AG09319 (cell line): ENCODE data around the gene ARCN1.

Experiments
- DNase-seq: peaks from one replicate; pipeline ENCODE4 v3.0.0-alpha.2; 2010; ENCODE audit warnings: low read depth; ENCODE audit errors: extremely low read depth
- CTCF ChIP-seq: IDR thresholded peaks from 2 replicates; pipeline ENCODE4 v1.5.1; 2011; ENCODE audit warnings: low read depth, mild to moderate bottlenecking, inconsistent platforms, low read length, moderate library complexity

ARCN1 gene

GRCh38 chr11:118532852-118533768, 39.1 kb upstream of the ARCN1 start:
- TF ChIP-seq CTCF: no peak

GRCh38 chr11:118533769-118534729, 38.2 kb upstream of the ARCN1 start:
- DNase-seq: no peak
- no peak for TF ChIP-seq CTCF

More at GRCh38 chr11:118532852-118533768, 39.1 kb upstream of the ARCN1 start:
- no peak for DNase-seq

- DNase-seq: no peak
- no peak for TF ChIP-seq CTCF
Observed at GRCh38 chr11:118535261-118535660, 36.9 kb upstream of the ARCN1 start.

GRCh38 chr11:118536726-118537125, 35.5 kb upstream of the ARCN1 start:
- TF ChIP-seq CTCF: no peak
- no peak for DNase-seq

GRCh38 chr11:118537409-118537980, 34.7 kb upstream of the ARCN1 start:
- no peak for TF ChIP-seq CTCF
- no peak for DNase-seq

GRCh38 chr11:118544010-118544646, 28.1 kb upstream of the ARCN1 start:
- TF ChIP-seq CTCF: no peak
- no peak for DNase-seq
